PFSK-1 (cell line): ENCODE data around the gene NTM.

ENCODE experiments used
- FOXP2 ChIP-seq: optimal IDR thresholded peaks from 2 replicates; pipeline ENCODE3; 2011; ENCODE audit warnings: borderline replicate concordance, control low read depth, inconsistent platforms; ENCODE audit not compliant: insufficient read depth; ENCODE audit errors: extremely low read length, extremely low read depth
- POLR2AphosphoS5 ChIP-seq: IDR thresholded peaks from 2 replicates; pipeline ENCODE4 v1.6.1; 2012; ENCODE audit warnings: low read depth, mild to moderate bottlenecking, control low read depth, low read length, moderate library complexity
- SIN3A ChIP-seq: IDR thresholded peaks from 2 replicates; pipeline ENCODE4 v1.6.1; 2012; ENCODE audit warnings: mild to moderate bottlenecking, low read length, moderate library complexity, borderline replicate concordance; ENCODE audit not compliant: insufficient read depth
- TAF1 ChIP-seq: IDR thresholded peaks from 2 replicates; pipeline ENCODE4 v1.6.1; 2012; ENCODE audit warnings: low read length, control low read depth, borderline replicate concordance; ENCODE audit not compliant: insufficient read depth
- TF ChIP-seq, protein P1 (sequence below), 2 experiments: IDR thresholded peaks; 2 replicates each; pipeline versions ENCODE4 v1.6.1 to v1.8.0; 2011 to 2012; ENCODE audit warnings: low read depth in 2 of 2, low read length in 2 of 2, control low read depth in 1 of 2, inconsistent platforms in 1 of 2, mild to moderate bottlenecking in 1 of 2, moderate library complexity in 1 of 2; ENCODE audit not compliant: insufficient read depth in 1 of 2

NTM gene

DNA sequence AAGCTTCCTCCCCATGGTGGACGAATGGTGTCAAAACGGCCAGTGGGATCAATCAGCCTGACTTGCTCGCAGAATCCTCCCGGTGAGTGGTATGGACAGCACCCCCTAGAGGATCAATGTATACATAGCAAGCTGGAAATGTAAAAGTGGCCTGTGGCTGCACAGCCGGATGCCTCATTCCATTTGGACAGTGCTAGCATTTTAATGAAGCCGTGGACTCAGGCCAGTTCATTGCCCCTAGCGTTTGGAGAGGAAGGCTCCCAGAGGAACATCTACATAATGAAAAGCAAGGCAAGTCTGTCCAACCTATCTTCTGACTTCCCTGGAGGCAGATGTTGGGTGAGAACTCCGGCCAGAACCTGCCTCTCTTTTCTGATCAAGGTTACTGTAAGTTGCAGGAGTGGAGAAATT is 942.3 kb downstream of the NTM start:
- no peak for TF ChIP-seq SIN3A
- no peak for TF ChIP-seq POLR2AphosphoS5
- TF ChIP-seq FOXP2 = no peak
- TF ChIP-seq, protein P1, sequence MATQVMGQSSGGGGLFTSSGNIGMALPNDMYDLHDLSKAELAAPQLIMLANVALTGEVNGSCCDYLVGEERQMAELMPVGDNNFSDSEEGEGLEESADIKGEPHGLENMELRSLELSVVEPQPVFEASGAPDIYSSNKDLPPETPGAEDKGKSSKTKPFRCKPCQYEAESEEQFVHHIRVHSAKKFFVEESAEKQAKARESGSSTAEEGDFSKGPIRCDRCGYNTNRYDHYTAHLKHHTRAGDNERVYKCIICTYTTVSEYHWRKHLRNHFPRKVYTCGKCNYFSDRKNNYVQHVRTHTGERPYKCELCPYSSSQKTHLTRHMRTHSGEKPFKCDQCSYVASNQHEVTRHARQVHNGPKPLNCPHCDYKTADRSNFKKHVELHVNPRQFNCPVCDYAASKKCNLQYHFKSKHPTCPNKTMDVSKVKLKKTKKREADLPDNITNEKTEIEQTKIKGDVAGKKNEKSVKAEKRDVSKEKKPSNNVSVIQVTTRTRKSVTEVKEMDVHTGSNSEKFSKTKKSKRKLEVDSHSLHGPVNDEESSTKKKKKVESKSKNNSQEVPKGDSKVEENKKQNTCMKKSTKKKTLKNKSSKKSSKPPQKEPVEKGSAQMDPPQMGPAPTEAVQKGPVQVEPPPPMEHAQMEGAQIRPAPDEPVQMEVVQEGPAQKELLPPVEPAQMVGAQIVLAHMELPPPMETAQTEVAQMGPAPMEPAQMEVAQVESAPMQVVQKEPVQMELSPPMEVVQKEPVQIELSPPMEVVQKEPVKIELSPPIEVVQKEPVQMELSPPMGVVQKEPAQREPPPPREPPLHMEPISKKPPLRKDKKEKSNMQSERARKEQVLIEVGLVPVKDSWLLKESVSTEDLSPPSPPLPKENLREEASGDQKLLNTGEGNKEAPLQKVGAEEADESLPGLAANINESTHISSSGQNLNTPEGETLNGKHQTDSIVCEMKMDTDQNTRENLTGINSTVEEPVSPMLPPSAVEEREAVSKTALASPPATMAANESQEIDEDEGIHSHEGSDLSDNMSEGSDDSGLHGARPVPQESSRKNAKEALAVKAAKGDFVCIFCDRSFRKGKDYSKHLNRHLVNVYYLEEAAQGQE (IDR thresholded peaks at IDR 0.05; ENCODE audit: insufficient read depth in 1 of 2, low read depth in 2 of 2, low read length in 2 of 2) = 0 out of 4 replicates have a peak, but pooled peaks of 1 of the 2 experiments have one; percentile 52

DNA sequence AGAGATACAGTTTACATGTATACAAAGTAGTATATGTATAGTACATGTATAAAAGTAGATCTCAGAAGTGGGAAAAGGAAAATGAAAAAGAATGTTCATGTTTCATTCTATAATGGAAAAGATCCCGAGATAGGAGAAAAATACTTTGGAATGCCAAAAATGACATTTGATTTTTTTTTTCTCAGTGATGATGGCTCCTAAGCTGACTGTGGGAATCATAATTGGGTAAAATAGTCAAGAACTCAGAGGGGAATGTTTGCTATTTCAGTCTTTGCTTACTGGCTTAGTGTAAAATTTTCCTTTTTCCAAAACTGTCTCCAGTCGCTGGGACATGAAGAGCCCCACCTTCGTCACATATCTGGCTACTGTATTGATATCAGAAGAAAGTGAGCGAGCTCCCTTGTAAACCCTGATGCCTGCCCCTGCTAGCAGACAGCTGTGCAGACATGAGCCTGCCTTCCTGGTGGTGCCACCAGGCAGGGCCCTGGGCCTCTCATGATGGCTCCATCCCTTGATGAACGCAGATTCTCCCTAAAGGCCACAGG is 944.6 kb downstream of the NTM start:
- TF ChIP-seq, protein P1 (IDR thresholded peaks at IDR 0.05; ENCODE audit: insufficient read depth in 1 of 2, low read depth in 2 of 2, low read length in 2 of 2) = no peak
- no peak for TF ChIP-seq SIN3A
- TF ChIP-seq TAF1 = no peak
- no peak for TF ChIP-seq FOXP2
- TF ChIP-seq POLR2AphosphoS5 = no peak

DNA sequence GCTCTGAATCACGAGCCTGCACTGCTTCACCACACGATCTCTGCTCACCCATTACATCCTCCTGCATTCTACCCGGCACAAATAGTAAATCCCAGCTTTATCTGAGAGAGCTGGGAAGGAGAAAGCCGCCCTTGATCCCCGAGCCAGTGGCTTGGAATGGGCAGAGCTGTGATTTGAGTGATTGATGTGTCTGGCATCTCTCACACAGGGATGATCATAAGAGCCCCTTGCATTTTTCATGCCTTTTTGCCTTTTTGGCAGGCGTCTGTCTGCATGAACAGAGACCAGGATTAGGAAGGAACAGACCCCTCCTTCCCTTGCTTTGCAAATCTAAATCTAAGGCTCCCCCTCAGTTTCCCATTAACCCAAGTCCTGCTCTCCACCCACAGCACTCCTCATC is 945.3 kb downstream of the NTM start:
- no peak for TF ChIP-seq SIN3A
- TF ChIP-seq POLR2AphosphoS5 = no peak
- no peak for TF ChIP-seq FOXP2
- TF ChIP-seq, protein P1 (IDR thresholded peaks at IDR 0.05; ENCODE audit: insufficient read depth in 1 of 2, low read depth in 2 of 2, low read length in 2 of 2) = no peak
- TF ChIP-seq TAF1 = no peak

DNA sequence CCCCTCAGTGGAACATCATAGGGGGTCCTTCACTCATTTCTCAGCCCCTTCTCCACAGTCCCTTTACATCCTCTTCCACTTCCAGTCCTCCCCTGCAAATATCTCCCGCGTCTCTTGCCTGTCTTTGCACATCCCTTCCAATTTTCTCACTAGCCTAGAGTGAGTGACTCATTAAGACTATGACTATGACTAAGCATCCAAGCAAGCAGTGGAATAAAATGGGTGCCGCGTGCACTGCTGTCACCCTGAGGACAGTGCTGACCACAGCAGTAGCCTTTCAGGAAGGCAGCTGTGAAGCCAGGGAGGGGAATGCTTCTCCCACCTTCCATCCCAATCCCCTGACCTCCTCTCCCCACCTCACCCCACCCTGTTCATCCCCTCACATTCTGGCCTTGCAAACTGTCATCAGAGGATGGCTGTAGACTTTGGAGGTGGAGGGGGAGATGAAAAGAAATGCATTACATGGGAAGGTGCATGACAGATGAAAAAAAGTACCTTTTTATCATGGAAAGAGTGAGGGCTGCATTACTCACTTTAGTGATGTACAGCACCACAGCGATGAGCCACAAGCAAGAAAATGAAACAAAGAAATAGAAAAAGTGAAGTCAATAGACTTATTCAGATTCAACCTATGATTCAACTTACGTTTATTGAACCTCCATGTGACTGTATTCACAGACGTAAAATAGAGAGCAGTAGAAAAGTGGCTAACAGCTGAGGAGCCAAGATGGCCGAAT is 948.2 kb downstream of the NTM start:
- TF ChIP-seq POLR2AphosphoS5 (no peak), FOXP2 (no peak), TAF1 (no peak)
- TF ChIP-seq, protein P1 (IDR thresholded peaks at IDR 0.05; ENCODE audit: insufficient read depth in 1 of 2, low read depth in 2 of 2, low read length in 2 of 2) = no peak

DNA sequence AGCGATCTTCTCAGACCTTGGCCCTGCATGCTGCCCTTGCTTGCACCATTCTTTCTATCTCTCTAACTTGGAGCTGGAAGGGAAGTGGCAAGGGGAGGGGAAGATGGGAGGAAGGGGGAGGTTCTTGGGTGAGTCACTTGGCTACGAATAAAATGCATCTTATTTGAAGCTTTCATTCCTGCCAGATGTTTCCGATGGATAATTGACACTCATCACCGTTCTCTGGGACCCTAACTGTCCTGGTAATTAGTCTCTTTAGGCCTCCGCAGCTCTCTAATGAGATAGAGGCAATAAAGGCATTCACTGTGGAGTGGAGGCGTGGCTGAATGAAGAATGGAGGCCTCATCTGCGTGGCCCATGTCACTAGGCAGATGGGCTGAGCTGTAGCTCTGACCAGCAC is 960.1 kb downstream of the NTM start:
- TF ChIP-seq TAF1 (no peak), POLR2AphosphoS5 (no peak), FOXP2 (no peak), SIN3A (no peak)
- TF ChIP-seq, protein P1 (IDR thresholded peaks at IDR 0.05; ENCODE audit: insufficient read depth in 1 of 2, low read depth in 2 of 2, low read length in 2 of 2) = no peak
